Stimulated activated CD4-positive, alpha-beta T cell treated with anti-CD3 and anti-CD28 coated beads, Interleukin-4, amount 100 ng/mL, for 24 hours (primary cell): ENCODE measurements around the gene GLRX5.
A peak's percentile ranks its signal among the peaks of the same experiment; 100 is the strongest.

Experiments used
- DNase-seq: peaks from one replicate; pipeline ENCODE4 v3.0.0-alpha.2; 2020

GLRX5 gene

GRCh38 chr14:95534299-95535225 is at the start of gene GLRX5:
Gene GLRX5, plus strand, starts transcription at chr14:95535050. Its CDS starts 40 bp downstream, at chr14:95535090.
- DNase-seq = peak; percentile 99

GRCh38 chr14:95485222-95485819 is 49.5 kb upstream of the GLRX5 start:
- no peak for DNase-seq

- no peak for DNase-seq
Measured at GRCh38 chr14:95486875-95487668, 47.8 kb upstream of the GLRX5 start.

GRCh38 chr14:95487669-95488084 is 47.2 kb upstream of the GLRX5 start:
- no peak for DNase-seq

GRCh38 chr14:95488376-95489213 is 46.3 kb upstream of the GLRX5 start:
- DNase-seq = no peak

- DNase-seq = no peak
Measured at GRCh38 chr14:95489214-95490137, 45.4 kb upstream of the GLRX5 start.

- DNase-seq = no peak
Measured at GRCh38 chr14:95490138-95490509, 44.7 kb upstream of the GLRX5 start.

- no peak for DNase-seq
Measured at GRCh38 chr14:95490727-95491451, 44.0 kb upstream of the GLRX5 start.

- no peak for DNase-seq
Measured at GRCh38 chr14:95491936-95492608, 42.8 kb upstream of the GLRX5 start.

- no peak for DNase-seq
Measured at GRCh38 chr14:95493503-95493902, 41.3 kb upstream of the GLRX5 start.

GRCh38 chr14:95493976-95494375 is 40.9 kb upstream of the GLRX5 start:
- no peak for DNase-seq

GRCh38 chr14:95494456-95494855 is 40.4 kb upstream of the GLRX5 start:
- no peak for DNase-seq

- DNase-seq = no peak
Measured at GRCh38 chr14:95495076-95495475, 39.8 kb upstream of the GLRX5 start.

GRCh38 chr14:95495538-95496025 is 39.3 kb upstream of the GLRX5 start:
- peak; percentile 25 for DNase-seq

- DNase-seq = no peak
Measured at GRCh38 chr14:95496111-95496681, 38.7 kb upstream of the GLRX5 start.

- DNase-seq = no peak
Measured at GRCh38 chr14:95496690-95497259, 38.1 kb upstream of the GLRX5 start.

- no peak for DNase-seq
Measured at GRCh38 chr14:95497561-95498011, 37.3 kb upstream of the GLRX5 start.

GRCh38 chr14:95498622-95499353 is 36.1 kb upstream of the GLRX5 start:
- DNase-seq = no peak
